HepG2 (cell line): Measurements from ENCODE around the gene CYSTM1. TPM values are rescaled to one million over a fixed set of nuclear protein-coding genes. Genes with fewer than 3 reads are reported as not detected.
A peak's percentile ranks its signal among the peaks of the same experiment; 100 is the strongest.

Experiments
- CBX2 ChIP-seq, 2 experiments: fragments of 200-600 bp in 1 of 2; sonication (generic); formaldehyde crosslinking in 1 of 2; IDR thresholded peaks; 2 replicates each; pipeline versions ENCODE4 v1.7.0 to v1.8.1; 2018 to 2022; ENCODE audit warnings: low read depth in 2 of 2, low read length in 1 of 2, mild to moderate bottlenecking in 1 of 2, missing genetic modification reagents in 1 of 2
- CENPT ChIP-seq: sonication (generic); formaldehyde crosslinking; IDR thresholded peaks from 2 replicates; pipeline ENCODE4 v1.8.0; 2022; ENCODE audit warnings: low read depth, mild to moderate bottlenecking, moderate library complexity, missing genetic modification reagents
- CREB1 ChIP-seq, 2 experiments: fragments of 450-650 bp in 1 of 2; IDR thresholded peaks; 2 replicates each; pipeline ENCODE4 v1.6.1; 2016 to 2017; ENCODE audit warnings: control low read depth in 1 of 2, mild to moderate bottlenecking in 1 of 2, missing compliant biosample characterization in 1 of 2, missing genetic modification characterization in 1 of 2
- DNMT1 ChIP-seq: sonication (generic); formaldehyde crosslinking; IDR thresholded peaks from 2 replicates; pipeline ENCODE4 v1.5.1; 2020; ENCODE audit warnings: mild to moderate bottlenecking, missing genetic modification reagents
- HNRNPLL ChIP-seq: fragments of 200-400 bp; formaldehyde crosslinking; IDR thresholded peaks from 2 replicates; pipeline ENCODE4 v1.6.1; 2017; ENCODE audit warnings: mild to moderate bottlenecking, low read depth, low read length; ENCODE audit not compliant: poor library complexity, severe bottlenecking
- LCORL ChIP-seq, 2 experiments: fragments of 450-650 bp in 1 of 2; sonication (generic) in 1 of 2; formaldehyde crosslinking in 1 of 2; IDR thresholded peaks; 2 replicates each; pipeline versions ENCODE4 v1.5.0 to v1.6.1; 2017 to 2020; ENCODE audit warnings: antibody characterized with exemption in 1 of 2, missing genetic modification reagents in 1 of 2
- MED8 ChIP-seq: sonication (generic); formaldehyde crosslinking; IDR thresholded peaks from 2 replicates; pipeline ENCODE4 v1.8.1; 2023; ENCODE audit warnings: mild to moderate bottlenecking, missing genetic modification reagents; ENCODE audit not compliant: insufficient replicate concordance
- MTF2 ChIP-seq: sonication (generic); formaldehyde crosslinking; IDR thresholded peaks from 2 replicates; pipeline ENCODE4 v1.5.0; 2020; ENCODE audit warnings: missing genetic modification reagents, borderline replicate concordance
- NCOA5 ChIP-seq: sonication (generic); formaldehyde crosslinking; IDR thresholded peaks from 2 replicates; pipeline ENCODE4 v1.4.0; 2020; ENCODE audit warnings: missing genetic modification reagents
- PCBP1 ChIP-seq: fragments of 200-400 bp; formaldehyde crosslinking; IDR thresholded peaks from 2 replicates; pipeline ENCODE4 v1.6.1; 2017; ENCODE audit warnings: mild to moderate bottlenecking, low read depth, low read length, borderline replicate concordance
- SIN3A ChIP-seq: IDR thresholded peaks from 2 replicates; pipeline ENCODE4 v1.6.1; 2011; ENCODE audit warnings: low read depth, mild to moderate bottlenecking, control low read depth, low read length, borderline replicate concordance
- STAT5B ChIP-seq: sonication (generic); formaldehyde crosslinking; IDR thresholded peaks from 2 replicates; pipeline ENCODE4 v1.4.0; 2020; ENCODE audit warnings: missing genetic modification reagents
- TFAP4 ChIP-seq: sonication (generic); IDR thresholded peaks from 2 replicates; pipeline ENCODE4 v1.6.1; 2016; ENCODE audit warnings: low read depth, borderline replicate concordance
- TIGD3 ChIP-seq: sonication (generic); formaldehyde crosslinking; IDR thresholded peaks from 2 replicates; pipeline ENCODE4 v1.5.1; 2020; ENCODE audit warnings: mild to moderate bottlenecking, missing genetic modification reagents, borderline replicate concordance
- ZBTB39 ChIP-seq: sonication (generic); formaldehyde crosslinking; IDR thresholded peaks from 2 replicates; pipeline ENCODE4 v1.5.0; 2020; ENCODE audit warnings: missing genetic modification reagents
- ZFP1 ChIP-seq: IDR thresholded peaks from 2 replicates; pipeline ENCODE4 v1.6.1; 2016
- ZFP36L1 ChIP-seq: sonication (generic); formaldehyde crosslinking; IDR thresholded peaks from 2 replicates; pipeline ENCODE4 v1.8.0; 2022; ENCODE audit warnings: mild to moderate bottlenecking, missing genetic modification reagents, moderate library complexity
- ZNF121 ChIP-seq: sonication (generic); formaldehyde crosslinking; IDR thresholded peaks from 2 replicates; pipeline ENCODE4 v1.5.0; 2020; ENCODE audit warnings: mild to moderate bottlenecking, missing genetic modification reagents
- ZNF263 ChIP-seq: sonication (generic); formaldehyde crosslinking; IDR thresholded peaks from 2 replicates; pipeline ENCODE4 v1.4.0; 2020; ENCODE audit warnings: missing genetic modification reagents
- ZNF496 ChIP-seq: sonication (generic); formaldehyde crosslinking; IDR thresholded peaks from 2 replicates; pipeline ENCODE4 v1.8.1; 2023; ENCODE audit warnings: mild to moderate bottlenecking, moderate library complexity, missing genetic modification reagents; ENCODE audit not compliant: insufficient replicate concordance
- ZNF713 ChIP-seq: sonication (generic); formaldehyde crosslinking; IDR thresholded peaks from 2 replicates; pipeline ENCODE4 v1.4.0; 2020; ENCODE audit warnings: mild to moderate bottlenecking, missing genetic modification reagents
- ZNF776 ChIP-seq: sonication (generic); formaldehyde crosslinking; IDR thresholded peaks from 2 replicates; pipeline ENCODE4 v1.4.0; 2020; ENCODE audit warnings: mild to moderate bottlenecking, missing genetic modification reagents
- ZNF879 ChIP-seq: sonication (generic); formaldehyde crosslinking; IDR thresholded peaks from 2 replicates; pipeline ENCODE4 v1.8.1; 2023; ENCODE audit warnings: missing genetic modification reagents
- ZSCAN21 ChIP-seq: sonication (generic); formaldehyde crosslinking; IDR thresholded peaks from 2 replicates; pipeline ENCODE4 v1.8.0; 2022; ENCODE audit warnings: mild to moderate bottlenecking, missing genetic modification reagents, moderate library complexity, borderline replicate concordance
- polyA plus RNA-seq, 8 experiments: library from polyadenylated mRNA; depleted of rRNA in 3 of 8; stranded (reverse) in 7 of 8; unstranded in 1 of 8; fragments of >200 nt; fragmentation: Illumina TruSeq in 4 of 8; extraction: Trizol in 4 of 8; gene quantifications; 2 replicates each; pipeline versions ENCODE4 v1.2.1 to v1.2.3, GENCODE V29; 2011 to 2016; ENCODE audit warnings: low read depth in 4 of 8, missing spikeins in 1 of 8, mixed read lengths in 1 of 8; ENCODE audit not compliant: insufficient read depth in 1 of 8
- total RNA-seq, 5 experiments: library from RNA; depleted of rRNA; stranded (reverse); fragments of >200 nt; fragmentation: Illumina TruSeq; extraction: Trizol; gene quantifications; 2 replicates each; pipeline ENCODE4 v1.2.3, GENCODE V29; 2016; ENCODE audit warnings: low read depth in 1 of 5

Gene CYSTM1
- total and polyA plus RNA-seq, 2 of the 13 experiments (the other 11 are each of a cell fraction or from before 2014, with no cell fraction given): 40.0 to 73.4 TPM

- no peak for TF ChIP-seq ZNF496 (CRISPR knock-in tag)
- no peak for TF ChIP-seq ZNF879 (CRISPR knock-in tag)
- TF ChIP-seq MED8 (CRISPR knock-in tag): peak; percentile 21
- peak; percentile 44; the same call in 1 of the 2 replicates for TF ChIP-seq ZBTB39 (CRISPR knock-in tag)
- TF ChIP-seq ZFP1 (CRISPR knock-in tag): no peak
- TF ChIP-seq ZFP36L1 (CRISPR knock-in tag): 0 out of 2 replicates have a peak, but pooled peaks have one; percentile 53
- no peak for TF ChIP-seq ZNF263 (CRISPR knock-in tag)
- TF ChIP-seq CBX2 (IDR thresholded peaks at IDR 0.05; ENCODE audit: low read depth, low read length): no peak
- 0 out of 2 replicates have a peak, but pooled peaks have one; percentile 42 for TF ChIP-seq CBX2 (CRISPR knock-in tag; IDR thresholded peaks at IDR 0.05; ENCODE audit: low read depth)
- TF ChIP-seq STAT5B (CRISPR knock-in tag): no peak
- peak; percentile 68; the same call in 1 of the 2 replicates for TF ChIP-seq SIN3A
- no peak for TF ChIP-seq PCBP1
- TF ChIP-seq HNRNPLL: peak; percentile 94
- TF ChIP-seq LCORL (IDR thresholded peaks at IDR 0.05): no peak
- peak; percentile 77 for TF ChIP-seq LCORL (CRISPR knock-in tag; IDR thresholded peaks at IDR 0.05)
- TF ChIP-seq TFAP4: peak; percentile 86; the same call in 1 of the 2 replicates
- peak; percentile 43; the same call in 1 of the 2 replicates for TF ChIP-seq ZSCAN21 (CRISPR knock-in tag)
- TF ChIP-seq NCOA5 (CRISPR knock-in tag): no peak
- no peak for TF ChIP-seq ZNF713 (CRISPR knock-in tag)
- TF ChIP-seq ZNF776: 0 out of 2 replicates have a peak, but pooled peaks have one; percentile 9
- TF ChIP-seq CREB1 (IDR thresholded peaks at IDR 0.05): peak; percentile 99
- TF ChIP-seq CREB1 (CRISPR knock-in tag; IDR thresholded peaks at IDR 0.05): peak; percentile 79
- no peak for TF ChIP-seq TIGD3
- 0 out of 2 replicates have a peak, but pooled peaks have one; percentile 47 for TF ChIP-seq DNMT1
- TF ChIP-seq MTF2 (CRISPR knock-in tag): 0 out of 2 replicates have a peak, but pooled peaks have one; percentile 61
- TF ChIP-seq CENPT: no peak
- TF ChIP-seq ZNF121 (CRISPR knock-in tag): 0 out of 2 replicates have a peak, but pooled peaks have one; percentile 30
Measured at GRCh38 chr5:140174465-140175366, at the start of gene CYSTM1 (continued).
